ENCODE measurements around the gene NTRK2. TPM values are rescaled to one million over a fixed set of nuclear protein-coding genes. Genes with fewer than 3 reads are reported as not detected.

Gene NTRK2
- total and polyA plus RNA-seq, 4 experiments from 2014 or later: 0.11 to 0.18 (median 0.12) TPM; not detected in 1

DNA sequence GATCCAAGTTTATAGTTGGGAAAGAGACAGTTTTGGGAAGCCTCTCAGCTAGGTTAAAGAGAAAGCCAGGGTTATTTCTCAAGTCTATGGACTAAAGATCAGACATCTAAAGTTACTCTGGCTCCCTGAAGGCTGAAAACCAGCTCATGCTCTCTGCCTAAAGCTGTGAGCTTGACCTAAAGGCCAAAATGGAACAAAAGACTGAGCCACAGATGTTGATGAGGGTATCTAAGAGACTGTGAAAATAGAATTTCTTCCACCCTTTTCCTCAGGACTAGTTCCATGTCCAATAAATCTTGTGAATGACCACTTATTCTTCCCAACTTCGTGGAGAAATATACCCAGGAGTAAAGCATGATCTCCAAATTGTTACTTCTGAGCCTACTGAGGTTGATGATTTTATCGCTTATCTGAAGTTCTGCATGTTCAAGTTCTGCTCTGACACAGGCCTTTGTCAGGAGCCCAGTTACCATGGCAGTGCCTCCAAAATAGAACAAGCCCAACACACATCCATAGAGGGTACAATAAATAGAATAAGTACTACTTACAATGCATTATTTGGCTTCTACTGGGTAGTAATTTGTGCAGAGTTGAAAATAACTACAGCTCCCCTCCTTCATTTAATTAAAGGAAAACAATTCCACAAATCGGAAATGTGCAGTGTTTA lies 373.6 kb downstream of the NTRK2 start:
- H3K36me3 Mint-ChIP-seq: no peaks in the 10 kb centered on the region
- no peak for DNase-seq
- no peak overlapping the region for H3K4me3 ChIP-seq (ENCODE audit: low read length in 2 of 2)
- no peaks in the 10 kb centered on the region for H3K9me3 ChIP-seq (ENCODE audit: control insufficient read depth in 1 of 2, low read length in 2 of 2)
- H3K27ac Mint-ChIP-seq: no peak overlapping the region
- intact Hi-C loops (cut with micrococcal nuclease): no loop called here
- no peak overlapping the region for H3K27ac ChIP-seq (ENCODE audit: low read depth, low read length)
- POLR2A ChIA-PET (ENCODE audit: partially characterized antibody): no interaction called here
- peaks cover 0 to 2% of the 10 kb centered on the region in 2 donors for H3K27me3 Mint-ChIP-seq
- no peaks in the 10 kb centered on the region for H3K4me1 ChIP-seq (ENCODE audit: insufficient read depth, low read length)
- H3K36me3 ChIP-seq (ENCODE audit: insufficient read depth, low read length): no peaks in the 10 kb centered on the region
- H3K27me3 ChIP-seq (ENCODE audit: insufficient read depth, low read length): no peaks in the 10 kb centered on the region
- CTCF ChIA-PET (ENCODE audit: partially characterized antibody): no interaction called here
- peaks cover 0 to 3% (median 0%) of the 10 kb centered on the region in 8 donors for H3K9me3 Mint-ChIP-seq
- no peaks in the 10 kb centered on the region for H3K4me1 Mint-ChIP-seq
- H3K4me3 Mint-ChIP-seq: no peak overlapping the region

DNA sequence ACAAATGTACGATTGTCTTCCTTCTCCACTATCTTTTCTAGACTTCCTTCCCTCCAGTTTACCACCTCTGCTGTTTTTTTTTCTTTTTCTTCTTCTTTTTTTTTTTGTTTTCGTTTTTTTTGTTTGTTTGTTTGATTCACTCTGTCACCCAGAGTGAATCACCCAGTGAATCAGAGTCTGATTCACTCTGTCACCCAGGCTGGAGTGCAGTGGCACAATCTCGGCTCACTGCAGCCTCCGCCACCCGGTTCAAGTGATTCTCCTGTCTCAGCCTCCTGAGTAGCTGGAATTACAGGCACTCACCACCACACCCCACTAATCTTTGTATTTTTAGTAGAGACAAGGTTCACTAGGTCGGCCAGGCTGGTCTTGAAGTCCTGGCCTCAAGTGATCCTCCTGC lies 375.7 kb downstream of the NTRK2 start:
- intact Hi-C loops (cut with micrococcal nuclease): no loop called here
- peaks cover 0 to 2% (median 0%) of the 10 kb centered on the region in 8 donors for H3K9me3 Mint-ChIP-seq

DNA sequence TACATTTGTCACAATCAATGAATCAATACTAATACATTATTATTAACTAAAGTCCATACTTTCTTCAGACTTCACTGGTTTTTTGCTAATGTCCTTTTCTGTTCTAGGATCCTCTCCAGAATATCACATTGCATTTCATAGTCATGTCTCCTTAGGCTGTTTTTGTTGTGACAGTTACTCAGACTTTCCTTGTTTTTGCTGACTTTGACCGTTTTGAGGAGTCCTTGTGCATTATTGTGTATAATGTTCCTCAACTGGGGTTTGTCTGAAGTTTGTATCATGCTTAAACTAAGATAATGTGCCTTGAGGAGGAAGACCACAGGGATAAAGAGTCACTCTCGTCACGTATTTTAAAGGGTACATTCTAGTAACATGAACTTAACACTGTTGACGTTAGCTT lies 376.9 kb downstream of the NTRK2 start:
- no peaks in the 10 kb centered on the region for H3K36me3 ChIP-seq (ENCODE audit: insufficient read depth, low read length)
- intact Hi-C loops (cut with micrococcal nuclease): no loop called here
- POLR2A ChIA-PET (ENCODE audit: partially characterized antibody): no interaction called here
- peaks cover 0 to 2% (median 0%) of the 10 kb centered on the region in 8 donors for H3K9me3 Mint-ChIP-seq
- H3K27me3 ChIP-seq (ENCODE audit: insufficient read depth, low read length): no peaks in the 10 kb centered on the region
- H3K4me1 ChIP-seq (ENCODE audit: insufficient read depth, low read length): no peaks in the 10 kb centered on the region
- no peak overlapping the region for H3K4me3 Mint-ChIP-seq
- no peaks in the 10 kb centered on the region for H3K4me1 Mint-ChIP-seq
- no peaks in the 10 kb centered on the region for H3K36me3 Mint-ChIP-seq
- H3K27ac ChIP-seq (ENCODE audit: low read depth, low read length): no peak overlapping the region
- no peaks in the 10 kb centered on the region for H3K27me3 Mint-ChIP-seq
- no peak for DNase-seq
- CTCF ChIA-PET (ENCODE audit: partially characterized antibody): no interaction called here
- H3K9me3 ChIP-seq (ENCODE audit: control insufficient read depth in 1 of 2, low read length in 2 of 2): no peaks in the 10 kb centered on the region
- no peak overlapping the region for H3K27ac Mint-ChIP-seq
- H3K4me3 ChIP-seq (ENCODE audit: low read length in 2 of 2): no peak overlapping the region

More for the DNA sequence above, 375.7 kb downstream of the NTRK2 start:
- H3K27me3 ChIP-seq (ENCODE audit: insufficient read depth, low read length): no peaks in the 10 kb centered on the region
- H3K4me1 ChIP-seq (ENCODE audit: insufficient read depth, low read length): no peaks in the 10 kb centered on the region
- no peaks in the 10 kb centered on the region for H3K9me3 ChIP-seq (ENCODE audit: control insufficient read depth in 1 of 2, low read length in 2 of 2)
- POLR2A ChIA-PET (ENCODE audit: partially characterized antibody): no interaction called here
- no peak for DNase-seq
- no peak overlapping the region for H3K4me3 ChIP-seq (ENCODE audit: low read length in 2 of 2)
- Mint-ChIP-seq H3K36me3 (no peaks in the 10 kb centered on the region), H3K4me1 (no peaks in the 10 kb centered on the region), H3K27ac (no peak overlapping the region), H3K27me3 (no peaks in the 10 kb centered on the region), H3K4me3 (no peak overlapping the region)
- CTCF ChIA-PET (ENCODE audit: partially characterized antibody): no interaction called here
- H3K36me3 ChIP-seq (ENCODE audit: insufficient read depth, low read length): no peaks in the 10 kb centered on the region
- H3K27ac ChIP-seq (ENCODE audit: low read depth, low read length): no peak overlapping the region

DNA sequence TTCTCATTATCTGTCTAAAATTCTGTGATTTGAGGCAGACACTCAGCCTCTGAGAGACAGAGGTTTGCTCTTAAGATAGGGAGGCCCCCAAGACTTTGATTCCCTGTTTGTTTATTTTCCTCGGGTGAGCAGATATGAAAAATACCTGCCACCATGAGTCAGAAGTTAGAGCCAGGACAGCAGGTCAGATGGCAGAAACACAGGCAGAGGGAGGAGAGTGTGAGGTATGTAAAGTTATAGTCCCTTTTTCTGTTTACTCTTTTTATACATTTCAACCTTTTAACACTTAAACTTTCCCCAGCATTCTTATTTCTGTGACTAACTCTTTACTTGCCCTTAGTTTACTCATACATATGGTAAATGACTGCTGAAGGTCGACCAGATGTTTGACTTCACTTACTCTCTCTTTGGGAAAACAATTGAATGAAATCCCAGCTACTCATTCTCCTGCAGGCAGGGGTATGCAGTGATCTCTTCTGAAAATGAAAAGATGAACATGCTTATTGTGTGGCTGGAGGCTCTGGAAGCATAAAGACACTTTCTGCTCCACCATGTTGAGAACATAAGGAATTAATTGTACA lies 383.8 kb downstream of the NTRK2 start:
- no peaks in the 10 kb centered on the region for H3K36me3 Mint-ChIP-seq
- H3K9me3 Mint-ChIP-seq: no peaks in the 10 kb centered on the region
- intact Hi-C loops (cut with micrococcal nuclease): no loop called here
- no peak overlapping the region for H3K27ac Mint-ChIP-seq
- Histone ChIP-seq H3K4me1 (ENCODE audit: insufficient read depth, low read length) (no peaks in the 10 kb centered on the region), H3K36me3 (ENCODE audit: insufficient read depth, low read length) (no peaks in the 10 kb centered on the region), H3K4me3 (ENCODE audit: low read length in 2 of 2) (no peak overlapping the region), H3K9me3 (ENCODE audit: control insufficient read depth in 1 of 2, low read length in 2 of 2) (no peaks in the 10 kb centered on the region), H3K27me3 (ENCODE audit: insufficient read depth, low read length) (no peaks in the 10 kb centered on the region), H3K27ac (ENCODE audit: low read depth, low read length) (no peak overlapping the region)
- H3K4me3 Mint-ChIP-seq: no peak overlapping the region
- no peaks in the 10 kb centered on the region for H3K4me1 Mint-ChIP-seq
- CTCF ChIA-PET (ENCODE audit: partially characterized antibody): no interaction called here
- peaks cover 0 to 5% of the 10 kb centered on the region in 2 donors for H3K27me3 Mint-ChIP-seq
- DNase-seq: no peak
- POLR2A ChIA-PET (ENCODE audit: partially characterized antibody): no interaction called here

DNA sequence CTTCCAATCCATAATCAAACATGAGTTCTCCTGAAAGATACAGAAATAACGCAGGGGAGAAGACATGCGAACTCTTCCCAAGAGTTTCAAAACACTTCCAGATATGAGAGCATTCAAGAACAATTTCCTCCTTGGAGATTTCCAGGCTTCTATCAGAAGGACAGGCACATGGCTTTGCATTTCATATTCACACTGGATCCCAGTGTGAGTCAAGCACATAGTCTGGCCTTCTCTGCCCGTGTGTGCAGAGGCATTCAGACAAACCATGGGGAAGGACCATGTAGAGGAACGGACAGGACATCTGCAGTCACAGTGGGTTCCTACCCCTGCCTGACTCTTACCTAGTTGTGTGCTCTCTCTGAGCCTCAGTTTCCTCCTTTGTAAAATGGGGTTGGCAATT lies 384.5 kb downstream of the NTRK2 start:
- Histone ChIP-seq H3K9me3 (ENCODE audit: control insufficient read depth in 1 of 2, low read length in 2 of 2) (no peaks in the 10 kb centered on the region), H3K4me1 (ENCODE audit: insufficient read depth, low read length) (no peaks in the 10 kb centered on the region), H3K36me3 (ENCODE audit: insufficient read depth, low read length) (no peaks in the 10 kb centered on the region), H3K4me3 (ENCODE audit: low read length in 2 of 2) (no peak overlapping the region), H3K27ac (ENCODE audit: low read depth, low read length) (no peak overlapping the region), H3K27me3 (ENCODE audit: insufficient read depth, low read length) (no peaks in the 10 kb centered on the region)
- intact Hi-C loops (cut with micrococcal nuclease): no loop called here
- H3K27ac Mint-ChIP-seq: no peak overlapping the region
- CTCF ChIA-PET (ENCODE audit: partially characterized antibody): no interaction called here
- H3K9me3 Mint-ChIP-seq: no peaks in the 10 kb centered on the region
- no peaks in the 10 kb centered on the region for H3K36me3 Mint-ChIP-seq
- no peaks in the 10 kb centered on the region for H3K4me1 Mint-ChIP-seq
- H3K27me3 Mint-ChIP-seq: peaks cover 0 to 5% of the 10 kb centered on the region in 2 donors
- POLR2A ChIA-PET (ENCODE audit: partially characterized antibody): no interaction called here
- no peak for DNase-seq
- H3K4me3 Mint-ChIP-seq: no peak overlapping the region

DNA sequence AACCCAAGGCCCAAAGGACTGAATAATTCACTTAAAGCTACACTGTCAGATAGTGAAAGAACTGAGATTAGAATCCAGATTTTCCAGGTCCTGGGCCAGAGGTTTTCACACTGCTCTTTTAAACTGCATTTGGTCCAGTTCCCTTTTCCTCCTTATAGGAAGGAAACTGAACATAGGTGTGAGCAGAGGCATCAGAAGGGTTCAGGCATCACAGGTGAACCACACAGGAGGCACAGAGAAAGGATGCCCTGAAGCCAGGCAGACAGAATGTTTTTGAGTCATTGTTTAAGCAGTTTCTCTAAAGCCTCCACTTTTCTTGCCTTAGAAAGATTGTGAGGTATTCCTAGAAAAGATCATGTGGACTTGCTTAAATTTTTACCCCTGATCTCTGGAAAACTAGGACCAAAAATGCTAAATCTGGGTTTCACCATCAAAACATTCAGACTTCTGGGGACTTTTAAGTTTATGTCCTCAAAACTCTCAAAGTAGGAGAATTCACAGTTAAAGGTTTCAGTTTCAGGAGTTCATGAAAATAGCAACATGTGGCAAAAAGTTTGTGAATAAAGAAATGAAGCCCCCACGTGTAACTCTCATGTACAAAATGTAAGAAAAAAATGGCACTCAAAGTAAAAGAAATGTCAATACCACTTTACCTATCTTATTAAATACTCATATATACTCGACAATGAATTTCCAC lies 386.1 kb downstream of the NTRK2 start:
- Histone ChIP-seq H3K4me1 (ENCODE audit: insufficient read depth, low read length) (no peaks in the 10 kb centered on the region), H3K4me3 (ENCODE audit: low read length in 2 of 2) (no peak overlapping the region), H3K9me3 (ENCODE audit: control insufficient read depth in 1 of 2, low read length in 2 of 2) (no peaks in the 10 kb centered on the region), H3K36me3 (ENCODE audit: insufficient read depth, low read length) (no peaks in the 10 kb centered on the region), H3K27me3 (ENCODE audit: insufficient read depth, low read length) (no peaks in the 10 kb centered on the region), H3K27ac (ENCODE audit: low read depth, low read length) (no peak overlapping the region)
- no peak overlapping the region for H3K27ac Mint-ChIP-seq
- ChIA-PET CTCF (ENCODE audit: partially characterized antibody) (no interaction called here), POLR2A (ENCODE audit: partially characterized antibody) (no interaction called here)
- no peak overlapping the region for H3K4me3 Mint-ChIP-seq
- DNase-seq: no peak
- no peaks in the 10 kb centered on the region for H3K36me3 Mint-ChIP-seq
- no peaks in the 10 kb centered on the region for H3K4me1 Mint-ChIP-seq
- peaks cover 2 to 5% of the 10 kb centered on the region in 2 donors for H3K27me3 Mint-ChIP-seq
- H3K9me3 Mint-ChIP-seq: no peaks in the 10 kb centered on the region
- intact Hi-C loops (cut with micrococcal nuclease): no loop called here

DNA sequence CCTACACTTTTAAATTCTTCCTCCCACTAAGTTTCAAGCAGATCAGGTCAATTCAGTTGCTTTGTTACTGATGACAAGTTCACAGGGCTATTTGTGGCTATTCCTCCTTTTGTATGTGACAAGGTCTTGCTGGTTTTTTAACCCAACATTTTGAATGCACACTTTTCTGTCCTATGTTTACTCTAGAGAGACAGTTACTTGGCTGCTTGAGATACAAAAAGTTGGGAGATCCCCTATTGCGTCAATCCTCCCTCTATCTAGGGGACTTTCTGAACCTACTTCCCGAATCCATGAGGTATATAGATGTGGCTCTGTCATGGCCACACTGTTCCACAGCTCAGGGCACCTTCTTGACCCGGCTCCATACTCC lies 386.7 kb downstream of the NTRK2 start:
- Mint-ChIP-seq H3K36me3 (no peaks in the 10 kb centered on the region), H3K4me3 (no peak overlapping the region), H3K9me3 (no peaks in the 10 kb centered on the region), H3K27ac (no peak overlapping the region), H3K4me1 (no peaks in the 10 kb centered on the region), H3K27me3 (peaks cover 2 to 5% of the 10 kb centered on the region in 2 donors)
- H3K27me3 ChIP-seq (ENCODE audit: insufficient read depth, low read length): no peaks in the 10 kb centered on the region
- no peaks in the 10 kb centered on the region for H3K36me3 ChIP-seq (ENCODE audit: insufficient read depth, low read length)
- ChIA-PET POLR2A (ENCODE audit: partially characterized antibody) (no interaction called here), CTCF (ENCODE audit: partially characterized antibody) (no interaction called here)
- H3K4me3 ChIP-seq (ENCODE audit: low read length in 2 of 2): no peak overlapping the region
- intact Hi-C loops (cut with micrococcal nuclease): no loop called here
- H3K4me1 ChIP-seq (ENCODE audit: insufficient read depth, low read length): no peaks in the 10 kb centered on the region
- H3K27ac ChIP-seq (ENCODE audit: low read depth, low read length): no peak overlapping the region
- no peak for DNase-seq
- no peaks in the 10 kb centered on the region for H3K9me3 ChIP-seq (ENCODE audit: control insufficient read depth in 1 of 2, low read length in 2 of 2)

Measured in CD4-positive, alpha-beta memory T cell (primary cell).